Fibroblast of mammary gland (primary cell): ENCODE data around the gene UXS1.

Experiments
- DNase-seq: peaks from one replicate; pipeline ENCODE4 v3.0.0-alpha.2; 2010; ENCODE audit warnings: low read depth
- H3K4me3 ChIP-seq: 2 replicates; pipeline ENCODE4 v1.5.1; 2011; ENCODE audit warnings: low read depth, mild to moderate bottlenecking, low read length, moderate library complexity; ENCODE audit not compliant: control insufficient read depth
- CTCF ChIP-seq: conservative IDR thresholded peaks from 2 replicates; pipeline ENCODE4 v1.5.1; 2011; ENCODE audit warnings: low read depth, low read length, inconsistent platforms; ENCODE audit not compliant: control insufficient read depth, insufficient read depth

The UXS1 gene

GRCh38 chr2:106107509-106108131, 86.5 kb downstream of the UXS1 start:
- H3K4me3 ChIP-seq, result no peak overlapping the region
- DNase-seq, result peak; percentile 35

GRCh38 chr2:106106622-106107508, 87.2 kb downstream of the UXS1 start:
- no peak overlapping the region for H3K4me3 ChIP-seq
- no peak for TF ChIP-seq CTCF
- no peak for DNase-seq

More at GRCh38 chr2:106107509-106108131, 86.5 kb downstream of the UXS1 start:
- no peak for TF ChIP-seq CTCF

- no peak for DNase-seq
- no peak for TF ChIP-seq CTCF
- no peak overlapping the region for H3K4me3 ChIP-seq
Observed at GRCh38 chr2:106105151-106105922, 88.8 kb downstream of the UXS1 start.

- peak; percentile 70 for DNase-seq
- TF ChIP-seq CTCF, result peak; percentile 98
- no peak overlapping the region for H3K4me3 ChIP-seq
Observed at GRCh38 chr2:106104332-106105062, 89.6 kb downstream of the UXS1 start.

GRCh38 chr2:106099691-106100090, 94.4 kb downstream of the UXS1 start:
- TF ChIP-seq CTCF, result no peak

GRCh38 chr2:106098664-106099063, 95.4 kb downstream of the UXS1 start:
- no peak for DNase-seq
- no peak overlapping the region for H3K4me3 ChIP-seq
- no peak for TF ChIP-seq CTCF

More at GRCh38 chr2:106099691-106100090, 94.4 kb downstream of the UXS1 start:
- H3K4me3 ChIP-seq, result no peak overlapping the region
- DNase-seq, result no peak
